Posterior vena cava (tissue), 2 donors: ENCODE measurements around the gene STMN1. TPM values are rescaled to one million over a fixed set of nuclear protein-coding genes. Genes with fewer than 3 reads are reported as not detected.

Experiments used
- DNase-seq: peaks from one replicate; pipeline ENCODE4 v3.0.0-alpha.2; 2020; ENCODE audit warnings: low spot score
- intact Hi-C, 2 donors: fragments of 100-400 bp; cut with DNase I; formaldehyde crosslinking; loops; one replicate each; pipeline versions ENCODE4 v1.14.1 to v1.14.2; 2022 to 2023
- total RNA-seq, 2 donors: library from RNA; stranded (reverse); fragmentation: NEBNext Ultra II Directional; extraction: Animal tissue kit (Norgen Biotek cat#: 25700); gene quantifications; one replicate each; pipeline ENCODE4 v1.2.1, GENCODE V29; 2021
- donor health status: DM: yes; HTN: yes; CAD: no.
- donor health status: DM: yes; HTN: yes; CAD: no.

STMN1 gene
- total RNA-seq, 2 donors from 2014 or later = 19.1 to 24.8 TPM

DNA sequence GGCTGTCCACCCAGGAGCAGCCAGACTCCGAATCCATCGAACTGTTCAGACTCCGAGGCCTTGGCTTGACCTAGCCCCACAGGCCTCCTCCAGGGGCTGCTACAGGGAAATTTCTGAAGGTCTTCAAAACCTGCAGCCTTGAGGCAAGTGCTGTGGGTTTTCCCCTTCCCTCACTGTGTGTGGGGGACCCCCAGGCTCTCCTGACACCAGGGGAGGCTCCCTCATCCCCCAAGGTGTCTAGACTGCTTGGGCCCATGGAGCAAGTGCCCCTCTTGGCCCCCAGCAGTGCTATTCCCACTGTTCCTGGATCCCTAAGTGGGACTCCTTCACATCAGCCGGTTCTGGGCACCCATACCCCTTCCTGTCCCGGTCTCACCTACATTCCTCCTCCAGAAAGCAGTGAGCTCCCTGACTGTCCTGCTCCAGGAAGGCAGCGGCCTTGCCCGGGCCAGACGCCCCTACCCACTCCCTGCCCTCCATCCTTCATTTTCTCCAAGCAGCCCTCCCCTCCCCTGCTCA lies 31.5 kb downstream of the STMN1 start:
- intact Hi-C loops = no loop called here
- peak; percentile 66 for DNase-seq

DNA sequence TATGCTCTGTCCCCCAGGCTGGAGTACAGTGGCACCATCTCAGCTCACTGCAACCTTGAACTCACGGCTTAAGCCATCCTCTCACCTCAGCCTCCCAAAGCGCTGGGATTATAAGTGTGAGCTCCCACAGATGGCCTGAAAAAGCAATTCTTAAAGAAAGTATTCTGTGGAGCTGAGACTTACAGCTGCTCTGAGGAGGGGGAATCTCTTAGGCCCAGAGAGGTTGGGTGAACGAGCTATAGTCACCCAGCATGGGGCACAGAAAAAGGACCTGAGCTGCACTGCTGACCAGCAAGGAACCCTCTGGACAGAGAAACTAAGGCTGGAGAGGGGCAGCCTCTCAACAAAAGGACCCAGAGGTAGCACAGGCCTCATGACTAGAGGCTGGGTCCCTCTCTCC lies 32.0 kb downstream of the STMN1 start:
- no peak for DNase-seq
- intact Hi-C loops = no loop called here

DNA sequence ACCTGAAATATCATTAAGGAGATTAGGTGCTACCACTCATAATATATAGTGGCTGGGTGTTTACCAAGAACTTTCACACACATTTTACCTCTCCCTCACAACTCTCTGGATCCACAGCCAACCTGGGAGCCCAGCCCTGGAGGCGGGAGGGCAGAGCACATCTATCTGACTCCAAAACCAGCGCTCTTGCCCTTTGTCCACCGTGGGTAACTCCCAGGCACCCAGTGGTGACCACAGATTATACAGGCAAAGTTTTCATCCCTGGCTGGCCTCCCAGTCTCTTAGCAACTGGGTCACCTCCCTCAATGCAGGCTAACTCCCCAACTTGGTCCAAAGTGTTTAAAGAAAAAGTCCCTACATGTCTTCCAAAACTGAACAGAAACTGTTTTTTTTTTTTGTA lies 33.1 kb downstream of the STMN1 start:
- peak; percentile 37 for DNase-seq
- intact Hi-C loops = no loop called here

DNA sequence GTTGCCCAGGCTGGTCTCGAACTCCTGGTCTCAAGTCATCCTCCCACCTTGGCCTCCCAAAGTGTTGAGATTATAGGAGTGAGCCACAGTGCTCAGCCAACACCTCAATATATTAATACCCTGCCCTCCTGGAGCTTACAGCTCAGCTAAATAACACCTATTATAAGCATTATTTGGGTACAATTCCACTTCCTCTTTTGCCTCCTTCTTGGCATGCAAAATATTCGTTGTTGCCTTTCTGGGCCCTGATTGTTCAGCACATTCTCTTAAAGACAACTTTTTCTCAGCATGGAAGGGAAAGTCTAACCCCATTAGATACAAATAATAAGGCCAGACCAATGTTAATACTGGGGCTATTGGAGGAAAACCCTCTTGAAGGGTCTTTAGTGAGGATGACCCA lies 33.5 kb downstream of the STMN1 start:
- intact Hi-C loops = no loop called here
- DNase-seq = no peak

DNA sequence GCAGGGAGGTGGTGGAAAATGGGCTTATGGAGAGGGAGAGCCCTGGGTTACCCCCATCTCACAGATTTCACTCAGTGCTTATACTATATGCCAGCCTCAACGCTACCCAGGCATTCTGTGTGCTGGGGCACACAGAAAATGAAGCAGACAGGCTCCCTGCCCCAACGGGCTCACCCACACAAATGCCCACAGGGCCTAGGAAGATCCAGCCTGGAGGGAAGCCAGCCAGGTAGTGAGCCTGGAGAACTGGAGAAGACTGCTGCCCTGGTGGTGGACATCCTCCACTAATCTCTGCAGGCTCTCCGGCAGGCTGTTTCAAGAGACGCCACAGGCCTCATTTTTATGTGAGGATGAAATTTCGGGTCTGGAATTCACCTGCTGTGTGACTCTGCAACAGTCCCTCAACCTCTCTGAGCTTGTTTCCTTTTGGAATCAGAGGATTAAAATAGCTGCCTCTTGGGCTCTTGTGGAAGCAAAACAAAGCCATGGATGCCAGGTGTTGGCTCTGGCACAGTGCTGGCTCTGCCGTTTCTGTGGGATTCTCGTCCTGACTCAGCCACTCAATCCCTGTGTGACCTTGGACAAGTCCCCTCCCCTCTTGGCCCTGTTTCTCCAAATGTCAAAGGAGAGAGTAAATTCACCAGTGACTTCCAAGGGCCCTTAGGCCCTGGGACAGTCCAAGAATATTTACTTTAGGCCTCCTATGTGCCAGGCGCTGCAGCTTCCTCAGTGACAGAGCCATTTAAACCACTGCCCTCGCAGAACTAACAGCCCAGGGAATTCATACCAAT lies 34.3 kb downstream of the STMN1 start:
- intact Hi-C loops = no loop called here
- DNase-seq = no peak

DNA sequence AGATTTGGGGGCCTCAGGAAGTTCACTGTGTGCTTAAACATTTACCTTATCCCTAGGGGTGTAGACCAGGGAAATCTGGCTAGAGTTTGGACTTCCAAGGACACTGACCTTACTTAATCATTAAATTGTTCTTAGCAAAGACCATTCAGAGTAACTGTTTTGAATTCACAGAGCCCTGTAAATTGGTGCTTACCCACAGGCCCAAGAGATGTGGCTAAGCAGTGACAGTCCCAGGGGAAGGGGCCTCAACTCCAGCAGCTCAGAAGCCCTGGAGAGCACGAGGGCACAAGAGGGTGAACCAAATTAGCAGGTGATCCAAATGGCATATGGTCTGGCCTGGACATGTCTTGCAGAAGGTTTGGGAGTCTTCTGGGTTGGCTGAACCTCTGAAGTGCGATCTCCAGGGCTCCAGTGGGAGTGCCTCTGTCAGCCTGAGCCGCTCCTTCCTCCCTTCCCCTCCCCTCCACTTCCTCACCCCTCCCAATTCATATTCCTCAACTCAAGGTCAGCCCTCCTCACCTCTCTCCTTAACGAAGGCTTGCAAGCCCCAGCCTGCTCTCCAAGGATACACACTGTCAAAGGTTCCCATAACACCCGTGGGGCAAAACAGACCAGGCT lies 35.0 kb downstream of the STMN1 start:
- intact Hi-C loops = no loop called here
- DNase-seq = no peak

DNA sequence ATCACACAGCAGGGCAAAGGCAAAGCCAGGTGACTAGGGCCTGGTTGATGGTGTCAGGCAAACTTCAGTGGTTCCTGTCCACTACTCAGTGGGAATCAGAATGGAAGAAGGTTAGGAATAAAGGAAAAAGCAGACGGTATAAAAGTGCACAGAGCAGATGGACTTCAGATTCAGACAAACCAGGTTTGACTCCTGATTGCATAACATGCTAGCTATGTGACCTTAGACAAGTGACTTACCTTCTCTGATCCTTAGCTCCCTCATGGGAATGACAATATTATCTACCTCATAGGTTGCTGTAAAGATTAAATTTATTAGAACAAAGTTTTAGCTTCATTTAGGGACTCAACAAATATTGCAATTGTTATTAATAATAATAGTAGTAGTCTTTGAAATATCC lies 35.6 kb downstream of the STMN1 start:
- DNase-seq = no peak
- intact Hi-C loops = no loop called here

DNA sequence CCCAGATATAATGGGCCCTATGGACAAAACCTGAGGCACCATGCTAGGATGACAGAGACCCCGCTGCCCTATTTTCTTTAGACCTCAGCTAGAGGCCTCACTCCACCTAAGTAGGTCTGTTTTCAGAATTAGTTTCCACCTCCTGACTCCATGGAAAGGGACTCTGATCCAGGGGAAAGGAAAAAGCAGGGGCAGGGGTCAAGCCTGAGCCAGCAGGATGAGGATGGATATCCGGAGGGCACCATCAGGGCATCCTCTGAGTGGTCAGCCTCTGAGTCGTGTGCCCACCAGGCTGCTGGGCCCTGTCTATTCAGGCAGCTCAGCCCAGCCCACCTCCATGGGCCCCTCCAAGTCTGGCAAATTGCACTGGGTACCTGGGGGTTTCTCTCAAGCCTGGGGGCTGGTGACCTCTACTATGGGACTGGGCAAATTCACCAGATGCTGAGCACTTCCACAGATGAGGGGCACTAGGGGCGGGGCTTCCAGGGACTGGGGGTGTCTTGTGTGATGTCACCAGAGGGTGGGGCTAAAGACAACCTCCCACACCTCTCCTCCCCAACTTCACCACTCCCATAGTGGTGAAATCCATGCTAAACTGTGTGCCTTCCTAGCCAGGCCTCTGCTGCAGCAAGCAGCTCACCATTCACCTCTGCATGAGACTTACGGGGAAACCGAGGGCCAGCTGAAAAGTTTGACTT lies 36.2 kb downstream of the STMN1 start:
- no peak for DNase-seq
- intact Hi-C loops = no loop called here

DNA sequence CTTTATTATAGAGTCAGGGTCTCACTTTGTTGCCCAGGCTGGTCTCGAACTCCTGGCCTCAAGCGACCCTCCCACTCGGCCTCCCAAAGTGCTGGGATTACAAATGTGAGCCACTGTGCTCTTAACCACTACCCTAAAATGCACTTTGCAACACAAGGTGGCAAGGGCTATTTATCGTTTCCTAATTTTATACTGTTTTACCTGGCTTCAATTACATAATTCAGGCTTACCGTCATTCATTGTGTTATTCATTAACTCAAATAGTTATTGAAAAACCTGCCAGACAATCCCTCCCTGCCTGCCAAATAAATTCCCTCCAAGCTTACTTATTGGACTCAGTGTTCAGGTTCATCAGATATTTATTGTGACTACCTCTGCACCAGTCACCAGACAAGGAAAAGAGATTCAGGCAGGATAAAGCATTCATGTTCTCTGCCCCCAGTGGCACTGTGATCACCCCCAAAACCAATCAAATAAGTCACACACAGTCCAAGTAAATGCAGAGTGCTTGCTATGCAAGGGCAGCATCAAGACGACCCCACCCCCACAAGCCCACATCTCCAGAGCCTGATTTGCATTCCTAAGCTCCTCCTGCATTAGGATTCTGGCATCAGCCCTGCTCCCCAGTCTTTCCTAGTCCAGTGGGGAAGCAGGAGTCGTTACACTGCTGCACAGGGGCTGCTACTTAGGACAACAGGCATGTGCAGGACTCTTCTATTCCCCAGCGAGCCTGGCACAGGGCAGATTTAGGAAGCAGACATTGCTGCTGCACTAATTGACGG lies 38.8 kb downstream of the STMN1 start:
- intact Hi-C loops = no loop called here
- no peak for DNase-seq

DNA sequence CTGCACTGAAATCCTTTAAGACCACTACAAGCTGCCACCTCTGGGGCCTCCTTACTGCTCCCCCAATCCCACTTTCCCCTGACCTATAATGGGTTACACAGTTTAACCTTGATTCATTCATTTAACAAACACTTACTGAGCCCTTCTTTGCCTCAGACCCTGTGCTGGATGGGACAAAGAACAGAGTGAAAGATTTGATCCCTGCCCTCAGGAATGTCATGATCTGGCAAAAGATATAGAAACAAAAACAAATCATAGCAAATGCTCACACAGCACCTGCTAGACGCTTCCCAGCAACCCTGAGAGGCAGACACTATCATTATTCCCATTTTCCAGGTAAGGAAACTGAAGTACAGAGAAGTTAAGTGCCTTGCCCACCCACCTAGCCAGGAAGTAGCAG lies 39.9 kb downstream of the STMN1 start:
- no peak for DNase-seq
- intact Hi-C loops = no loop called here

DNA sequence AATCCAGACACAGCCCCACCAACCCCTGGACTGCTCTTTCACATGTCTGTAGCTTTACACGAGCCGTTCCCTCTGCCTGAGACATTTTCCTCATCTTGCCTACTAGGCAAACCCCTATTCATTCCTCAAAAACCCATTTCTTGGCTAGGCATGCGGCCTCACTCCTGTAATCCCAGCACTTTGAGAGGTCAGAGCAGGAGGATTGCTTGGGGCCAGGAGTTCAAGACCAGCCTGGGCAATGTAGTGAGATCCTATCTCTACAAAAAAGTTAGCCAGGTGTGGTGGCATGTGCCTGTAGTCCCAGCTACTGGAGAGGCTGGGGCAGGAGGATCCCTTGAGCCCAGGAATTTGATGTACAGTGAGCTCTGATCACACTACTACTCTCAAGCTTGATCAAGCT lies 41.8 kb downstream of the STMN1 start:
- intact Hi-C loops = no loop called here
- no peak for DNase-seq

DNA sequence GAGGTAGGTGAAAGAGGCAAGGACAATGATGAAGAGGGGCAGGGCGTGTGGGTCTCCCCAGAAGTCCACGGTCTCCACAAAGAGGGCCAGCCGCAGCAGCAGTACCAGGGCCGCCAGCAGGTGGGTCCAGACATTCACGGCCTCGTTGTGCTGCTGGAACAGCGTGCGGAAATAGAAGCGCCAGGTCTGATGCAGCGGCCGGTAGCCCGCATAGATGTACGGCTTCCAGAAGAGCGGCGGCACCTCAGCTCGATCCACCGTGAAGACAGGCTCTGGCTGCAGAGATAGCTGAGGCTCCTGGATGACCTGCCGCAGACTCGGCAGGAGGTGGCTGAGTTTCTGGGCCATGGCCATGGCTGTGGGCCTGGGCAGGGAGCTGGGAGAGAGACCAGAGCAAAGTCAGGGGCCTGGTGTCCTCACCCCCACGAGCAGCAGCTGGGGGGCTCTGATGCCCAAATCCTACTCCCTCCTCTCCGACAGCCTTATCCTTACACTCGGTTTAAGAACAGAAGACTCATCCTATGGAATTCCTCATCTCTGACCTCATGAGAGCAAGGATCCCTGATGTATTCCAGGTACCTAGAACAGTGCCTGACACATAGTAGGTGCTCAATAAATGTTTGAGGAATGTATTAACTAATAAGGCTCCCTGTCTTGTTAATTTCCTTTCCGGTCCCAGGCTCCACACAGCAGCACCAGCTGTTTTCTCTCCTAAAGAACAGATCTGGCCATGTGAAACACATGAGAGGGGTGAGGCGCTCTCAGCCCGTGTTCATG lies 42.5 kb downstream of the STMN1 start:
- DNase-seq = no peak
- intact Hi-C loops = no loop called here

DNA sequence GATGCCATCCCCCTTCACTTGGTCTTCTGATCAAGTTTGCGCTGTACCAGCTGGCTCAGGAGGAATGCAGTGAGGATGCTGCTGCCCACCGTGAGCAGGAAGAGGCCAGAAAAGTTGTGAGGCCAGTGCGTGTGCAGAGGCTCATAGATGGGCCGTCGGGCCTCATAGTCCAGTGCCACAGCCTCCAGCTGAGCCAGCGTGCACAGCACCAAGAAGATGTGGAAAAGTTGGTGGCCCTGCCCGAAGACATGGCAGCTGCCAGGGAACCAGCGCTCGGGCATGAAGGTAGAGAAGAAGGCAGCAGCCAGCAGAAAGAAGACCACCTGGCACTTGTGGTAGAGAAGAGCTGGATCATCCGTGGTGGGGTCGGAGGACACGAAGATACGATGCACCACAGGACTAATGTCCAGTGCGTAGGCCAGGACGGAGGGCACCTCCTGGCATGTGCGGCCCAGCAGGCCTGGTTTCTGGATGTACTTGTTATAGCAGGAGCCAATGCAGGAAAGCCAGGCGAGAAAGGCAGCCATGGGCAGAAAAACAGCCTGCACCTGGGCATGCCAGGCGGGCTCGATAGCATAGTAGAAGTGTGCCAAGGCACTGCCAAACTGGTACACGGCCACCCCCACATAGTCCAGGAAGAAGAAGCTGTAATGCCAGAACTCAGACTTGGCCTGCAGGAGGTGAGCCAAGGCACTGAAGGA lies 43.3 kb downstream of the STMN1 start:
- DNase-seq = no peak
- intact Hi-C loops = no loop called here

DNA sequence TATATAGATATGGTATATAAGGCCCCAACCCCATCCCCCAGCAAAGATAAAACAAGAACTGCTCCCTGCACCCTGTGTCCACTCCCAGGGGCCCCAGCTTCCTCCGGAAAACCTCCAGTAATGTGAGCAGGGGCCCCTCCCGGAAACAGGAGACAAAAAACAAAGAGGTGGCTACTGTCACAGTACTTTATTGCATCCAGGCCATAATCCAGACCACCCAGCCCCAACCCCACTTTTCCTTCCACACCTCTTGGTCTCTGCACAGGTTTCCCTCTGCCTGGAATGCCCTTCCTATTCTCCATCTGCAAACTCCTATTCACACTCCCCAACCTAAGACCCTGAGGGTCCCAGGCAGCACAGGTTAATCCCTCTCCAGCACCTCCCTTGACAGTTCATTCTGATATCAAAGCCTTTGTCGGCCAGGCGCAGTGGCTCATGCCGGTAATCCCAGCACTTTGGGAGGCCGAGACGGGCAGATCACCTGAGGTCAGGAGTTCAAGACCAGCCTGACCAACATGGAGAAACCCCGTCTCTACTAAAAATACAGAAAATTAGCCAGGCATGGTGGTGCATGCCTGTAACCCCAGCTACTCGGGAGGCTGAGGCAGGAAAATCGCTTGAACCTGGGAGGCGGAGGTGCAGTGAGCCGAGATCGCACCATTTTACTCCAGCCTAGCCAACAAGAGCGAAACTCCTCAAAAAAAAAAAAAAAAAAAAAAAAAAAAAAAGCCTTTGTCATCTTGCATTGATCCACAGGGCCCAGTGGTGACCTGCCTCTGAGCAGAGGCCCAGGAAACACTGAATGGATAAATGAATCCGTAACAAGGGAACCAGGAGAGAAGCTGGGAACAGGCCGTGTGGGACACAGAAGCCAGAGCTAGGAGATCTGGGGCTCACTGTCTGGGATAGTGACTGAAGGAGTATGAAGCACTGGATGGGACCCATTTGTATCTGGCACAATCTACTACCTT lies 44.6 kb downstream of the STMN1 start:
- no peak for DNase-seq
- intact Hi-C loops = no loop called here

DNA sequence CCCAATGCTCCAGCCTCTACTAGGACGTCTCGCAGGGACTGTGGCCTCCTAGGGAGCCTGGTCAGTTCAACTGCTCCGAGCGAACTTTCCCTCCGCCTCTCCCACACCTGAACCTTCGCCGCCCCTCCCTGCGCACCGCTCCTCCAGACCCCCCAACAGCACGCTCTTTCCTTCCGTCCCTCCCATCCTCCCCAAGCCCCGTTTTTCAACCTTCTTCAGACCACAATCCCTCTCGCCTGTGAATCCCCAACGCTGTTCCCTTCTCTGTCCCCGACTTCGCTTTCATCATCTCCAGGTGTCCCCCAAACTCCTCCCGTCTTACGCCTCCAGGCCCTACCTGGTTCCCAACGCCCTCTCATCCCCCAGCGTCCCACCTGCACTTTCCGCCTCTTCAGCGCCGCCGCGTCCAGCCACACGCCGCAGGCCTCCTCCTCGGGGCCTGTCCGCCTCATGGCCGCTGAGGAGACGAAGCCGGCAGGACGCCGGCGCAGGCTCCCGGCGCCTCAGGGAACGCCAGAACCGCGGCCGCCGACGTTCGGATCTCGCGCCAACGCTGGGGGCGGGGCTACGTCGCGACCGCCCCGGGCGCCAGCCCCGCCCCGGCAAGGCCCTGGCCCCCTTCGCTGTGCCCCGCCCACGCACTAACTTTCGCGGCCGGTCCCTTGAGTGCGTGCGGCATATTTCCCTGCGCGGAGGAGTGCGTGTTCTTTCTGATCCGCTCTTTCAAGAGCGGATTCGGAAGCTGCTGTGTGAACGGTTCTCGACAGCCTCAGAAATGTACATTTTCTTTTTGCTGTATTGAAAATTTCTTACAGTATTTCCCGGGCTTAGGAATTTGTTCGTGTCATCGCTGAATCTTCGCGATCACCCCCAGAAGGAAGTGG lies 47.1 kb downstream of the STMN1 start, which contains the start of gene AUNIP:
Gene AUNIP (minus strand): TSS at position 552 of the 884 bp plus-strand sequence. CDS start 100 bp downstream, at position 452.
- intact Hi-C loops = no loop called here
- DNase-seq = peak; percentile 97

DNA sequence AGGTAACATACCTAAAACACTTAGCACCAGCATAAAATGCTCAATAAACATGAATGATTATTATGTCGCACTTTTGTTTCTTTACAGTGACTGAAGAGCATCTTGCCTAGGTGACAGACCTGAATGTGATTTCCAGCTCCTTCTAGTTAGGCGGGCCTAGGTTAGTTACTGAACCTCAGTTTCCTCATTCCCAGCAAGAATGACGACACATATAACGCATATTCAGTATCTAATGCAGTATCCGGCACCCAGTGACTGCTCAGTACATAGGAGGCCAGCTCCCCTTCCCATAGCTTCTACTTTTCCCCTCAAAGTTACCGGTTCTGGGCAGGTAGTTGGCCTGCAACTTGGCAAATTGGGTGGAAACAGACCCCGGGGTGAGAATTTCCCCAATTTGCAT lies 47.7 kb downstream of the STMN1 start:
- intact Hi-C loops = no loop called here

More for the DNA sequence above, 47.7 kb downstream of the STMN1 start:
- no peak for DNase-seq
